Peyer's patch (tissue), 4 donors: ENCODE data around the gene TRPV4.

Source experiments
- POLR2A ChIP-seq, 2 donors: fragments of 450-650 bp; IDR thresholded peaks; one replicate each; pipeline ENCODE4 v1.5.1; 2017; ENCODE audit warnings: antibody characterized with exemption in 2 of 2, mild to moderate bottlenecking in 2 of 2, moderate library complexity in 2 of 2
- TF ChIP-seq, protein P1 (sequence below), 6 experiments: fragments of 450-650 bp in 4 of 6; fragments of 200-600 bp in 2 of 6; sonication (generic) in 1 of 6; IDR thresholded peaks; one replicate each; pipeline ENCODE4 v1.5.1; 2017 to 2019; ENCODE audit warnings: antibody characterized with exemption in 6 of 6, mild to moderate bottlenecking in 3 of 6, moderate library complexity in 1 of 6

DNA sequence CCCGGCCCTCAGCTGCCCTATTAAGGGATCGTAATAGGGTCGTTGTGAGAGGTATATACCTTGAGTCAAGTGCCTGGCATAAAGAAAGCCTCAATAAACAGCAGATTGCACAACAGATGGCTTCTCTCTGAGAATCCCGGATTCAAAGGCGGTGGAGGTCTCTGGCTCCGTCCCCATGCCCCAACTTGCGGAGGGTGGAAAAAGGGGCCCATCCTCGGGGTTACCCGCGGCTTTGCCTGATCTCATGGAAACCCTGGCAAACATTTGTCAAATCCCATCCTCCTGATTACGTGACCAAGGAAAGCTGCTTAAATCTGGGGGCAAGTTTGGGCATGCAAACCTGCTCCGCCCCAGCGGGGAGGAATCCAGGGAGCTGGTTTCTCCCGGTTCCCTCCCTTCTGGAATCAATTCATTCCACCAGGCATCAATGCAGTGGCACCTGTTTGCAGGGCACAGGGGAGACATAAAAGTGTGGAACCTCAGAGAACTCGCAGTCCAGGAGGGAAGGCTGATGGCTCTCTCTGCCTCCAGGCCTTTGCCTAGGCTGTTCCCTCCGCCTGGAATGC is 12.3 kb downstream of the TRPV4 start:
- TF ChIP-seq, protein P1, sequence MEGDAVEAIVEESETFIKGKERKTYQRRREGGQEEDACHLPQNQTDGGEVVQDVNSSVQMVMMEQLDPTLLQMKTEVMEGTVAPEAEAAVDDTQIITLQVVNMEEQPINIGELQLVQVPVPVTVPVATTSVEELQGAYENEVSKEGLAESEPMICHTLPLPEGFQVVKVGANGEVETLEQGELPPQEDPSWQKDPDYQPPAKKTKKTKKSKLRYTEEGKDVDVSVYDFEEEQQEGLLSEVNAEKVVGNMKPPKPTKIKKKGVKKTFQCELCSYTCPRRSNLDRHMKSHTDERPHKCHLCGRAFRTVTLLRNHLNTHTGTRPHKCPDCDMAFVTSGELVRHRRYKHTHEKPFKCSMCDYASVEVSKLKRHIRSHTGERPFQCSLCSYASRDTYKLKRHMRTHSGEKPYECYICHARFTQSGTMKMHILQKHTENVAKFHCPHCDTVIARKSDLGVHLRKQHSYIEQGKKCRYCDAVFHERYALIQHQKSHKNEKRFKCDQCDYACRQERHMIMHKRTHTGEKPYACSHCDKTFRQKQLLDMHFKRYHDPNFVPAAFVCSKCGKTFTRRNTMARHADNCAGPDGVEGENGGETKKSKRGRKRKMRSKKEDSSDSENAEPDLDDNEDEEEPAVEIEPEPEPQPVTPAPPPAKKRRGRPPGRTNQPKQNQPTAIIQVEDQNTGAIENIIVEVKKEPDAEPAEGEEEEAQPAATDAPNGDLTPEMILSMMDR (IDR thresholded peaks at IDR 0.05), result no peak
- TF ChIP-seq POLR2A (IDR thresholded peaks at IDR 0.05), result no peak
